Hippocampal formation (tissue), 2 donors: ENCODE results near the gene PRR30.
"Not testable (repeated sequence)": the region's sequence is repeated elsewhere in the genome, so short reads cannot be mapped to it uniquely, and the experiment has no call there.

Experiments
- DNase-seq, 2 donors: peaks; one replicate each; lab custom pipeline; 2025; lab: John Stamatoyannopoulos, UW

Gene PRR30

DNA sequence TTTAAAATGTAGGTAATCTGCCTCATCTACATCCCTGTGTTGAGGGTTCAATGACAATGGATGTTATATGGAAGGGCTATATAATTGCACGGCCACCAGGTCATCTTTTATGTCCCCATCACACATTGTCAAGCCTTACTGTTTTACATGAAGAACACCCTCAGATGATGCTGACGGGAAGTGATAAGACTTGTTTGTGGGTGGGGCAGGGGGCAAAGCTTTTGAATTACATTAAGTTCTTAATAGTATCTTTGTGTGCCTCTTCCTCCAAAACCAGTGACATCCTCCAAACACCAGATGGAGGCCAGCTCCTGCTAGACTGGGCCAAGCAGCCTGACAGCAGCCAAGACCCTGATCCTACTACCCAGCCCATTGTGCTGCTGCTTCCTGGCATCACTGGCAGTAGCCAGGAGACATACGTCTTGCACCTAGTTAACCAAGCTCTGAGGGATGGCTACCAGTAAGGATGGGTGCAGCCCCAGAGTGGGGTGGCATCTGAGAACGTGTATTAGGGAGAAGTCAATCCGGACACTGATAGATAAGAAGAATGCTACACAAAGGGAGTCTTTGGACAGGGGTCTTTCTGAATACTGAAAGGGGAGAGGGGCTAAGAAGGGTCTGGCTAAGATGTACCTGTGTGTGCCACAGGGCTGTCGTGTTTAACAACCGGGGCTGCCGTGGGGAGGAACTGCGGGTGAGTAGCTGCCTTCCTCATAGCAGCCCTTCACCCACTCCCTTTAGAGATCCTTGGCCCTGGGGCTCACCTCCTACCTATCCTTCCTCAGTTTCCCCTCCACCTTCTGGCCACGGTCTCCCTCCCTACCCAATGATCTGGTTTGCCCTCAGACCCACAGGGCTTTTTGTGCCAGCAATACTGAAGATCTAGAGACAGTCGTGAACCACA lies 10.3 kb downstream of the PRR30 start:
- no peak for DNase-seq

DNA sequence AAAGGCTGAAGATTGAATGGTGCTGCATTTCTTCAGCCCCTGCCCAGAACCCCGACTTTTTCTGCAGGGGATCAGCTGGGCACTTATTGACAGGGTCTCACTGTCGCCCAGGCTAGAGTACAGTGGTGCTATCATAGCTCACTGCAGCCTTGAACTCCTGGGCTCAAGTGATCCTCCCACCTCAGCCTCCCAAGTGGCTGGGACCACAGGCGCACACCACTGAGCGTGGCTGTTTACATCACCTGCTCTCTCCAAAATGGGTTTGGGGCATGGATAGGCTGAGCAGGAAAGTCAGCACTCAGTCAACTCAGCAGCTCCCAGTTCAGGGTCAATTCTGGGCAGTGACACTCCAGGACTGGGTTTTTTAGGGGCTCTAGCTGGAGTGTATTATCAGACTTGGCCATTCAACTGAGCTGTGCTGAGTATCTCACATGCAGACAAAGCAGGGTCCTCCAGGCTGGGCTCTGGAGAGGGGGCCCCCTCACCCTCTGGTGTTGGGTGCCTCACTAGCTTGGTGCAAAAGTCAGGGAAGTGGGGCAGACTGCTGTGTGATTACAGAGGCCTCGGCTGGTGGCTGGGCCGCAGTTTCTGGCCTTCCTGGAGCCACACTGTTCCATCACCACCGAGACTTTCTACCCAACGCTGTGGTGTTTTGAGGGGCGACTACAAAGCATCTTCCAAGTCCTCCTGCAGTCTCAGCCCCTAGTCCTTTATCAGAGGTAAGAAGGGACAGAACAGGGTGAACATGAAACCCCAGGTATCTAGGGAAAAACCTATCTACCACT lies 11.1 kb downstream of the PRR30 start:
- DNase-seq: no peak

DNA sequence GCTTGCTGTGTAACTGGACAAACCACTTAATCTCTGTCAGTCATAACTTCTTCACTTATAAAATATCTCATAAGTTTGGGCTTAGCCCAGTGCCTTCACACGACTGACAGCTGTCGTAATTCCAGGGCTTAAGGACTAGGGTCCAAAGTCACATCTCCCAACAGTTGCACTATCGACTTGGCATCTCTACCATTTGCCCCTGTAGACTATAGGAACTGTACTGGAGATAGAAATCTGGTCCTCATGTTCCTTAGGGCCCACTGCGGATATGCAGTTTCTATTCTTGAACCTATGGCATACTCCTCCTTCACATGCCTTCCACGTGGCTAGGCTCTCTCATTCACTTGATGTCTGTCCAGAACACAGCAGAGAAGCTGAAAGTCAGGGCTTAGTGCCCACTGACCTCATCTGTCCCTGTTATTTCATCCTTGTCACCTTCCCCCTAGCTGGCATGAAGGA lies 12.9 kb downstream of the PRR30 start:
- no peak for DNase-seq

DNA sequence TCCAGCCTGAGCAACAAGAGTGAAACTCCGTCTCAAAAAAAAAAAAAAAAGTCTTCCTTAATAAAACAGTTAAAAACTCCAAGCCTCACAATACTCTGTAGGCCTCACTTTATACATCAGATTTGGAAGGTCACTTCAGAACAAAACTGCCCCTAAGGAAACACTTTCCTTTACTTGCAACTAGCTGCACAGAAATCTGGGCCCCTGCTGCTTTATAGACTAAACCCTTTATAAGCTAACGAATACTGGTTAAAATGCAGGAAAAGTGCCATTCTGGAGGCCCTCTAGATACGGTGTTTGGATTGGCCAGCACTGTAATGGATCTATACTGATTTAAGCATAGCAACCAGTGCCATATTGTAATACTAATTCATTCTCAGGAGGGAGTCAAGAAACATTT lies 14.1 kb downstream of the PRR30 start:
- DNase-seq: no peak

DNA sequence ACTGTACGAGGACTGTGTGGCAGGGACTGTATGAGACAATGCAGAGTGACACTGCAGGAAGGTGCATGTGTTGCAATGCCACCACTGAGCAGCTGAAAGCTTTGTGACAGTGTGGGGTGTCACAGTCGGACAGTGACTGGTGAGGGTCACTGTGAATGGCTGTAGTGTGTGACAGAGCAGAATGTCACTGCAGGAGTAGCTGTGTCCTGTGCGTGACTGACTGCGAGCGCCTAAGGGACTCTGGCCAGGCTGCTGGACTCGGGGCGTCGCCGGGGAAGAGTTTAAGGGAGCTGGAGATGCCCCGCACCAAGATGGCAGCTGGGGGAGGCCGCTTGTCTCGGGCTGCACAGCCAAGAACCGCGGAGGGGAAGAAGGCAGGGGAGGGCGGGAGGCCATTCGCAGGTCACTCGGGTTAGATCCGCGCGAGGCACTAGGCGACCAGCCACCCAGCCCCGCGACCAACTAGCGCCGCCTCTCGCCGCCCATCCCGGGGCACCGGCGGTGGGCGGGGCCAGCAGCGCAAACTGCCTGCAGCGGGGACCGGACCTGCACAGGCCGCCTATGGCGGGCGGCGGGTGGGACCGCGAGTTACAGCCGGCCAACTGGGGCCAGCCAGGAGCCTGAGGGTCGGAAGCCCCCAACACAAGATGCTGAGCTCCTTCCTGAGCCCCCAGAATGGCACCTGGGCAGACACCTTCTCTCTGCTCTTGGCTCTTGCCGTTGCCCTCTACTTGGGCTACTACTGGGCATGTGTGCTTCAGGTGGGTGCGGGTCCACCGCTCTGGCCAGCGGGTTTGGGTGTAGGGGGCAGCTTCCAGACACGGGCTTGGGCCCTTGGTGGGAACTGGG lies 15.7 kb downstream of the PRR30 start, which contains the start of gene ABHD1:
Gene ABHD1 (plus strand): TSS at position 514 of the 849 bp plus-strand sequence. CDS start 134 bp downstream, at position 648.
- peak; percentile 39 to 70 for DNase-seq

DNA sequence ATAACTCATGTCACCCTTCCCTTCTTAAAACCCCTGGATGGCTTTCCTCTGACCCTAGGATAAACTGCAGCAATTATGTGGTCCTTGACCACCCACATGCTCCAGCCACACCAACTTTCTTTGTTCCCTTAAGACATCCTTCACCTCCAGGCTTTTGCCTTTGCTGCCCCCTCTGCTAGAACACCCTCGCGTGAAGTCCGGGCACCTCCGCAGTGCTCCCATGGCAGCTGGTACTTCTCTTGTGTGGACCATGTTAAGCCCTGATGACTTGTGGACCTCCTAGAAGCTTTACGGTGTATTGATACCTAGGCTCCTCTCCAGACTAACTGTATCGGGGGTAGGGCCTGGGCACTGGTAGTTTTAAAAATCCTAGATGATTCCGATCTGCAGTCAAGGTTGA lies 16.4 kb downstream of the PRR30 start:
- DNase-seq: no peak

DNA sequence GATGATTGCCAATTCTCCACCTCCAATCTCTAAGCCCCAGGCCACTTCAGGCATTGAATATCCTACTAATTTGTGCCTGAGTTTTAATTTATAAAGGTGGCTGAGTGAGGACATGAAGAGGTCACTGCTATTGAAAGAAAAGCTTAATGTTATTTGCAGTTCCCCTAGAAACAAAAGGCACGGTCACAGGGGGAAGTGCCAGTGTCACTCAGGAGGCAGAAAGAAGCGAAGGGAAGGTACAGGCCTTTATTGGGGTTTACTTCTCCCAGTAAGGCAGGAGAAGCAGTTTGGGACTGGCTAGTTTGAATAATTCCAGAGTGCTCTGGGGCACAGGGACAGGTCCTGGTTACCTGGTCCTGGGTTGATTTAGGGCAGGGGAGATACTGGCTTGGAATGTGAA lies 17.3 kb downstream of the PRR30 start:
- DNase-seq: no peak

DNA sequence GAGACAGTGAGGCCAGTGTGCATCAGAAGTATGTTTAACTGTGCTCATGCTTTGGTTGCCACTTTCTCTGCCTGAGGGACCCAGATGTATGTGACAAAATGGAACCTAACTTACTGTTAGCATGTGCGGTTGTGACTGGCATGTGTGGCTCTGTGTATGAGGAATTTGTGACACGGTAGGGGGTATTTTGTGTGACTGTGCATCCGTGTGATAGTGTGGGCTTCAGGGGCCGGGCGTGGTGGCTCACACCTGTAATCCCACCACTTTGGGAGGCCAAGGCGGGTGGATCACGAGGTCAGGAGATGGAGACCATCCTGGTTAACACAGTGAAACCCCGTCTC lies 19.9 kb downstream of the PRR30 start:
- not testable (repeated sequence) for DNase-seq

DNA sequence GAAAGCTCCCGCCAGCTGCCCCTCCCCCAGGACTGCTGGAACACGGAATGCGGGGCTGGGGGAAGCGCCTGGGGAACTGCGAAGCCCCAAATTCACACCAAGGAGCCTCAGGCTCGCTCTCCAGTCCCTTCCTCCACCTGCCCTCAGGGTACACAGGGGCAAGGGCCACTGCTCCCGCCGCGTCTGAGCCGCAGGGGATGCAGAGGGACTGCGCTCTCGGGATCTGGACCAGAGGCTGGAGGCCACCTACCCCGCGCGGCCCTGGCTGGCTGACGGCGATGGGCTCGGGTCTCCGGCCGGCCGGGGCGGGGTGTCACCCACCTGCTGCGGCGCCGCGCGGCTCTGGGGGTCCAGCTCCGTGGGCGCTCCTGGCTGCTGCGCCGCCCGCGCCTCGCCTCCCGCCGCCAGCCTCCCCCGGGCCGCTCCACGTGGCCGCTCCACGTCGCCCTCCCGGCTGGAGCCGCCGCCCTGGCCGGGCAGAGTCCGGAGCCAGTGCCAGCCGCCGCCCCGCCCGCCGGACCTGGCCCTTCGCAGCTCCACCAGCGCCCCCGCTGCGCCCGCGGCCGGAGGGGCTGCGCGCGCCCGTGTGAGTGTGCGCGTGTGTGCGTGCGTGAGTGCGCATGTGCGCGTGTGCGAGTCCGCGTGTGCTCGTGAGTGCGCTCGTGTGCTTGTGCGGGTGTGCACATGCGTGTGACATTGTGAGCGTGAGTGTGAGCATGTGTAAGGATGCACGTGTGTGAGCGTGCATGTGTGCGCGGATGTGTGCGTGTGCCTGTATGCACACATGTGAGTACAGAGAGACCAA lies 20.5 kb downstream of the PRR30 start, which contains the start of gene CGREF1:
Gene CGREF1 (minus strand): TSS at position 604 of the 805 bp plus-strand sequence. CDS start 14,762 bp downstream, outside the sequence.
- no peak for DNase-seq

DNA sequence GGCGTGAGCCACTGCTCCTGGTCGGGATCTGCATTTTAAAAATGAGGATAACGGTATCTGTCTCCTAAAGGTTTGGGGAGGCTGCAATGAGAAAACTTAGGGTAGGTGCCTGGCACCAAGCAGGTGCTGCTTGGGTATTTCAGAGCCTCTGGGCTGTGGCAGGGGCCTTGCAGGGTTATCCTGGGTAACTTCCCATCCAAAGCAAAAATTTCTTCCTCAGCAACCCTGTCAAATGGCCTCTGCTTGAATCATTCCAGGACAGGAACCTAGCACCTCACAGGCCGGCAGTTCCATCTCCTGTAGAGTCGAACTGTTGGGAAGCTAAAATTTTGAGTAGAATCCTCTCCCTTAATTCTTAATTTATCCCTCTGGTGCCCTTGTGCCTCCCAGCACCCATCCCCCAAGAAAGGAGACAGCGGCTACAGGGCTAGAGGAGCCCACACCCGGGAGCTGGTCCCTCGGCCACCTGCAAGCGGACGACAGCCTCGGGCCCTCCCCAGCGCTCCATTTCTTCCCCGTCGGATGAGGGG lies 21.1 kb downstream of the PRR30 start:
- no peak for DNase-seq

DNA sequence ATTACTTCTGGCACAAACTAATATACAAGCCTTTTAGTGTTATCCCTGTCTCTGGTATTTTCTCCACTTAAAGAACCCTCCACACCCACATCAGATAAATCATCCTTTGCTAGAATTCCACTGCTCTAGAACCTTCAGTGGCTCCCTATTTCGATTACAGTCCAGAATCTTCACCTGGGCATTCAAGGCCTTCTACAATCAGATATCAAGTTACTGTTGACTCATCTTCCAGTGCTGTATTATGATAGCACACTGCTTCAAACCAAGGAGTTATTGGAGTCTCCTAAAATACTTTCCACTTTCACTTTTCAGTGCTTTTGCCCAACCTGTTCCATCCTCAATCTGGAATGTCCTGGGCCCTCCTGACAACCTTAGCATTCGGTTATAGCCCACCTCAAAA lies 23.7 kb downstream of the PRR30 start:
- no peak for DNase-seq

DNA sequence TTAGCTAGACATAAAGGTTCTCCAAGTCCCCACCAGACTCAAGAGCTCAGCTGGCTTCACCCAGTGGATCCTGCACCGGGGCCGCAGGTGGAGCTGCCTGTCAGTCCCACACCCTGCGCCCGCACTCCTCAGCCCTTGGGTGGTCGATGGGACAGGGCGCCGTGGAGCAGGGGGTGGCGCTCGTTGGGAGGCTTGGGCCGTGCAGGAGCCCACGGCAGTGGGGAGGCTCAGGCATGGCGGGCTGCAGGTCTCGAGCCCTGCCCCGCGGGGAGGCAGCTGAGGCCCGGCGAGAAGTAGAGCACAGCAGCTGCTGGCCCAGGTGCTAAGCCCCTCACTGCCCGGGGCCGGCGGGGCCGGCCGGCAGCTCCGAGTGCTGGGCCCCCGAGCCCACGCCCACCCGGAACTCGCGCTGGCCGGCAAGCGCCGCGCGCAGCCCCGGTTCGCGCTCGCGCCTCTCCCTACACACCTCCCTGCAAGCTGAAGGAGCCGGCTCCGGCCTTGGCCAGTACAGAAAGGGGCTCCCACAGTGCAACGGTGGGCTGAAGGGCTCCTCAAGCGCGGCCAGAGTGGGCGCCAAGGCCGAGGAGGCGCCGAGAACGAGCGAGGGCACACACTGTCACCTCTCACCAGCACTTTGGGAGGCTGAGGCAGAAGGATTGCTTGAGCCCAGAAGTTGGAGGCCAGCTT lies 27.7 kb downstream of the PRR30 start:
- DNase-seq: not testable (repeated sequence)

DNA sequence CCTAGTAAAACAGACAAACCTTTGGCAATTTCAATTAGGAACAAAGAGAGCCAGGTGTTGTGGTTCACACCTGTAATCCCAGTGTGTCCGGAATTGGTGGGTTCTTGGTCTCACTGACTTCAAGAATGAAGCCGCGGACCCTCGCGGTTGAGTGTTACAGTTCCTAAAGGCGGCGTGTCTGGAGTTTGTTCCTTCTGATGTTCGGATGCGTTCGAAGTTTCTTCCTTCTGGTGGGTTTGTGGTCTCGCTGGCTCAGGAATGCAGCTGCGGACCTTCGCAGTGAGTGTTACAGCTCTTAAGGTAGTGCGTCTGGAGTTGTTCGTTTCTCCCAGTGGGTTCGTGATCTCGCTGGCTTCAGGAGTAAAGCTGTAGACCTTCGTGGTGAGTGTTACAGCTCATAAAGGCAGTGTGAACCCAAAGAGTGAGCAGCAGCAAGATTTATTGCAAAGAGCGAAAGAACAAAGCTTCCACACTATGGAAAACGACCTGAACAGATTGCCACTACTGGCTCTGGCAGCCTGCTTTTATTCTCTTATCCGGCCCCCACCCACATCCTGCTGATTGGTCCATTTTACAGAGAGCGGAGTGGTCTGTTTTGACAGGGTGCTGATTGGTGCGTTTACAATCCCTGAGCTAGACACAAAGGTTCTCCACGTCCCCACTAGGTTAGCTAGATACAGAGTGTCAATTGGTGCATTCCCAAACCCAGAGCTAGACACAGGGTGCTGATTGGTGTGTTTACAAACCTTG lies 28.4 kb downstream of the PRR30 start:
- DNase-seq: not testable (repeated sequence)

DNA sequence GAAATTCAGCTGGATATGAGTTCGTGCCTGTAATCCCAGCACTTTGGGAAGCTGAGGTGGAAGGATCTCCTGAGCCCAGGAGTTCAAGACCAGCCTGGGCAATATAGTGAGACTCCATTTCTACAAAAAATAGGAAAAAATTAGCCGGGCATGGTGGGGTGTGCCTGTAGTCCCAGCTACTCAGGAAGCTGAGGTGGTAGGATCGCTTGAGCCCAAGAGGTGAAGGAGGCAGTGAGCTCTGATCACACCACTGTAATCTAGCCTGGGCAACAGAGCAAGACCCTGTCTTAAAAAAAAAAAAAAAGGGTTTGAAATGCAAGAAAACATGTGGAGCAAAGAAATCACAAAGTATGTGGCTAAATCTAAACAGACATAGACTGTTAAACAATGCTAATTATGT lies 30.1 kb downstream of the PRR30 start:
- no peak for DNase-seq

DNA sequence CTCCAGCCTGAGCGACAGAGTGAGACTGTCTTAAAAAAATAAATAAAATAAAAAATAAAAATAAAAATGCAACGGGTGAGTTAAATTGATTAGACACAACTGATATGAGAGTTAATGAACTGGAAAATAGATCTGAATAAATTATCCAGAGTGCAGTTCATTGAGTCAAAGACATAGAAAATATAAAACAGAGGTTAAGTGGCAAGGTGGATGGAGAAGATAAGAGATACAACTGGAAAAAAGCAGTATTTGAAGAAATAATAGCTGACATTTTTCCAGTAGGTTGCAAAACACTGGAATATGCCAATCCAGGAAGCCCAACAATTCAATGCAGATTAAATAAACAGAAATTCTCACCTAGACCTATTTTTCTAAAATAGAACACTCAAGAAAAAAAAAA lies 31.0 kb downstream of the PRR30 start:
- no peak for DNase-seq

DNA sequence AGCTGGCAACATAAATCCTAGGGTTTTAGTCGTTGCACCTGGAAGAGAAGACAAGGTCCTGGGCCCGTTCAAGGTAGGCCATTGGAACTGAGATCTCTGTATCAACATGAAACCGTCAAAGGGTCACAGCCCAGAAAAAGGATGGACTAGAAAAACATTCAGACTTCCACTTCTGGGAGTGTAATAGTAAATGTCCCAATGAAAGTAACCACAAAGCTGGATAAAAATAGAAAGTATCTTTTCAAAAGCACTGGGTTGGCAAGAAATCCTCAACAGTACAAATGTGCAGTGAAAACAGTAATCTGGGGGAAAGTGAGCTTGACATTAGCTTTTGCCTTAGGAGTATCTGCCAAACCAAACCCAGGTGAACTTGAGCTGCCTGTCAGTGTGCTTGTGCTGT lies 33.2 kb downstream of the PRR30 start:
- no peak for DNase-seq

DNA sequence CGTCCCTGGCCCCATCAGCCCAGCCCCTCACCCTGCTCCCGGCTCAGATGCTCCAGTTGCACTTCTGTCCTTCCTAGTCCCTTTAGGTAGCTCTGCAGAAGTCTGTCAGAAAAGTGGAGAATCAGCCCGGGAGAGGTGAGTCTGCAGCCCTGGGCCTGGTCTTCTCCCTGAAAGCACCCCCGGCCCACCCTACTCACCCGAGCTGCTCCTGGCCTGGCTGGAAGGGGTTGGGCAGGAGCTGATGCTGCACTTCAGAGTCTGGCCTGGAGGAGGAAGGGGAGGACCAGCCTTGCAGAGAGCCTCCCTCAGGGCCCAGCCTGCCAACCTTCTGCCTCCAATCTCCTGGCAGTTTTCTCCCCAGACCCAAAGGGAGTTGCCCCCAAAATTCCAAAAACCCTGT lies 36.9 kb downstream of the PRR30 start:
- DNase-seq: no peak

DNA sequence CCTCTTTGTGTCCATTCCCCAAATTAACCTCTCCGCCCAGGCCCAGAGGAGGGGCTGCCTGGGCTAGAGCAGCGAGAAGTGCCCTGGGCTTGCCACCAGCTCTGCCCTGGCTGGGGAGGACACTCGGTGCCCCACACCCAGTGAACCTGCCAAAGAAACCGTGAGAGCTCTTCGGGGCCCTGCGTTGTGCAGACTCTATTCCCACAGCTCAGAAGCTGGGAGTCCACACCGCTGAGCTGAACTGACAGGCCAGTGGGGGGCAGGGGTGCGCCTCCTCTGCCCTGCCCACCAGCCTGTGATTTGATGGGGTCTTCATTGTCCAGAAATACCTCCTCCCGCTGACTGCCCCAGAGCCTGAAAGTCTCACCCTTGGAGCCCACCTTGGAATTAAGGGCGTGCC lies 39.2 kb downstream of the PRR30 start:
- no peak for DNase-seq

DNA sequence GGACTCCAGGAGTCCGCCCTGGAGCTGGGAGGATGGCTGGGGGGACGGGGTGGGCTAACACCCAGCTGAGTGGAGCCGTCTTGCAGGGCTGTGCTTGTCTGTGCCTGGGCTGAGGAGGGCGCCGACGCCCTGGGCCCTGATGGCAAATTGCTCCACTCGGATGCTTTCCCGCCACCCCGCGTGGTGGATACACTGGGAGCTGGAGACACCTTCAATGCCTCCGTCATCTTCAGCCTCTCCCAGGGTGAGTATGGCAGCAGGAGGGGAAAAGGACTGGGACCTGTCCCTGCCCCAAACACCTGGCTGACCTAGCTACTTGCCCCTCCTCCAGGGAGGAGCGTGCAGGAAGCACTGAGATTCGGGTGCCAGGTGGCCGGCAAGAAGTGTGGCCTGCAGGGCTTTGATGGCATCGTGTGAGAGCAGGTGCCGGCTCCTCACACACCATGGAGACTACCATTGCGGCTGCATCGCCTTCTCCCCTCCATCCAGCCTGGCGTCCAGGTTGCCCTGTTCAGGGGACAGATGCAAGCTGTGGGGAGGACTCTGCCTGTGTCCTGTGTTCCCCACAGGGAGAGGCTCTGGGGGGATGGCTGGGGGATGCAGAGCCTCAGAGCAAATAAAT lies 39.8 kb downstream of the PRR30 start:
- DNase-seq: no peak
